HG02943 (cell line): ENCODE measurements around the gene TNFRSF4.

Source experiments
- ATAC-seq: cut with Tn5 transposase; IDR thresholded peaks from one replicate; pipeline ENCODE4 v1.9.1; 2021; ENCODE audit warnings: mild to moderate bottlenecking, low read depth, moderate library complexity; ENCODE audit not compliant: unreplicated experiment

Gene TNFRSF4

GRCh38 chr1:1245817-1246576, 32.0 kb upstream of the TNFRSF4 start:
- ATAC-seq: no peak

DNA sequence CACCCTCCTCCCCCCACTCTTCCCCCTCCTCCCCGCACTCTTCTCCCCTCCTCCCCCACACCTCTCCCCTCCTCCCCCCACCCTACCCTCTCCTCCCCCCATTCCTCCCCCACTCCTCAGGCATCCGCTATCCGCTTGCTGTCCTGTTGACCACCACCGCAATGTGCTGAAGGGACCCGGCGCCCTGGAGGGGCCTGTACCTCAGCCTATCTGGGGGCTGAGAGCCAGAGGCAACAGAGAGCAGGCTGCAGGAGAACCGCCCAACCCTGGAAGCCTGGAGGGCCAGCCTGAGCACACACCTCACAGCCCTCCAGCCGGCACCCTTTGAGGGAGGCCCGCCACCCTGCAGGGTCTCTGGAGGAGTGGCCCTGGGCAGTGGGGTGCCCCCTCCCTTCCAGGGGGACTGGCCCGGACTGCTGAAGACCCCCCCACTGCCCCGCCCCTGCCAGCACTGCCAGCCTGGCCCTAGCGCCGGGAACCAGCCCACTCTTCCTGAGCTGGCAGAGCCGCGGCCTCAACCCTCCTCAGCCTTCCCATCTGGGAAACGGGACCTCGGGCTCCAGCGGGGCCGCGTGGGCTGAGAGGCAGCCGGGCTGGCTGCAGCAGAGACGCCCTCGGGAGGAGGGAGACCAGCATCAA, 31.3 kb upstream of the TNFRSF4 start:
- ATAC-seq: no peak

DNA sequence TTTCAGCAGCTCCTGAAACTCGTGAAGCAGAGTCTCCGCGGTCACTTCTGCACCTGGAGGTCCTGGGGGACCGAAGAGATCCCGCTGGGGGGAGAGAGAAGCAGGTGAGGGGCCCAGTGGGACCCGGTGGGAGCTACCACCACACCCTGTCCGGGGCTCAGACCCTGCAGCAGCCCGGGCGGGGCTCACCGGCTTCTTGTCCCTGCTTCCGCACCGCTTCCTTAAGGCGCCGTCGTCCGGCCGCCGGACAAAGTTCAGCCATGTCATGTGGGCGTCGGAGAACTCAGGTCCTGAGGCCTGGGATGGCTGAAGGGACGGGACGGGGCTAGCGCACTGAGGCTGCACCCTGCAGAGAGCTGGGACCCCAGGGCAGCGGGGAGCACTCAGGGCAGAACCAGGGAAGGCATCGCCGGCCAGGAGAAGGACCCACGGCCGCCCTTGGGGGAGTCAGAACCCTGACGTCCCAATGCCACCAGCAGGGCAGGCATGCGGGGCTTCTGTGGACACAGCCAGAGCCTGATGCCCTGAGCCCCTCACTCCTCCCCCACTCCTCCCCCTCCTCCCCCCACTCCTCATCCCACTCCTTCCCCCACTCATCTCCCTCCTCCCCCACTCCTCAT, 30.3 kb upstream of the TNFRSF4 start:
- no peak for ATAC-seq

- no peak for ATAC-seq
These were observed 29.8 kb upstream of the TNFRSF4 start for GRCh38 chr1:1243807-1244191.

DNA sequence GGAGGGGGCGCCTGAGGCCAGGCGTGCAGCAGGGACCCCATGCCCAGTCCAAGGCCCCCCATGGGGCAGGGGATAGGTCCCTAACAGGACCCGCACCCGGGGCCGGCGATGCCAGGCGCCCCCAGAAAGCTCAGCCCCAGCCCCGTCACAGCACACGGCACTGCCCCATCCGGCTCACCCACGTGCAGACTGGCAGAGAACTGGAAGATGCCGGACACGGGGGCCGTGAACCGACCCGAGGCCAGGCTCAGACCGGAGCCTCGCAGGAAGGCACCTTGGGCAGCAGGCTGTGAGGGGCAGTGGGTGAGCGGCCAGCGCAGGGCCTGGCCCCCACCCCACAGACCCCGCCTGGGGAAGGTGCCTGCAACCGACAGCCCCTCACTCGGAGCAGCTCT, 29.3 kb upstream of the TNFRSF4 start:
- ATAC-seq: no peak

GRCh38 chr1:1242461-1243265, 28.7 kb upstream of the TNFRSF4 start:
- no peak for ATAC-seq

DNA sequence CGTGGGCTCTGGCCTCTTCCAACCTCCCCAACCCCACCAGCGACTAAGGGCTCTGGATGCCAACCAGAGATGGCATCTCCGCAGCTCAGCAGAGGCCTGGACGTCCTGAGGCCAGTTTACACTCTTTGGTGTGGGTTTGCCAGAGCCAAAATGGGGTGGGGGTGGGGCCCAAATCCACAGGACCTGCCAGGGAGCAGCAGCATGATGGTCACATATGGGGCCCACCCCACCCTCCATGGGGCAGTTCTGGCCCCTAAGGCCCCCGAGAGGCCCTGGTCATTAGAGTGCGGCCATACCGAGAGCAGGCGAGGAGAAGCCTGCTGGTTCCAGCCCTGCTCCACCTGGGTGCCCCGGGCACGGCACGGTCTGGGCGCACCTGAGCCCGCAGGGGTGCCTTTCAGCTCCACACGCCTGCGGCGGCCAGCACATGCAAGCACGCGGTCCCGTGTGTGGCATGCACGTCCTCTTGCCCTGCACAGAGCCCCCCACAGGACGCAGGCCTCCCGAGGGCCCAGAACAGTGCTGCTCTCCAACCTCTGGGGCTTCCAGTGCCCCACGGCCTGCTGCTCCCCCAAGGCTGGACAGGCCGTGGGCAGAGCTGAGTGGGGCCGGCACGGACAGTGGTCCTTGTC, 27.8 kb upstream of the TNFRSF4 start:
- no peak for ATAC-seq

GRCh38 chr1:1240822-1241587, 27.1 kb upstream of the TNFRSF4 start:
- ATAC-seq: no peak

DNA sequence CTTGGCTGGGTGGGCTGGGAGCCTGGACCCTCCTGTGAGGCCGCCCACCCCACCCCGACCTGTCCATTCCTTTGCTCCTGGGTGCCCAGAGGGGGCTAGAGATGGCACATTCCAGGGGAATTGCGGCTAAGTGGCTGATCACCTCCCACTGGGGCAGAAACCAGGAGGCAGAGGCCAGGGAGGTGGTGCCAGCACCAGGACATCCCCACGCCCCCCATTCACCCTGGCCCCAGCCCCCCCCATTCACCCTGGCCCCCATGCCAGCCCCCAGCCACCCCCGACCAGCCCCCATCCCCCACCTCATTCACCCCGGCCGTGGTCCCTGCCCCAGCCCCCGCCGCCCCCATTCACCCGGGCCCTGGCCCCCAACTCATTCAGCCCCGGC, 26.4 kb upstream of the TNFRSF4 start:
- ATAC-seq: no peak

GRCh38 chr1:1239614-1240347, 25.8 kb upstream of the TNFRSF4 start:
- ATAC-seq: no peak

DNA sequence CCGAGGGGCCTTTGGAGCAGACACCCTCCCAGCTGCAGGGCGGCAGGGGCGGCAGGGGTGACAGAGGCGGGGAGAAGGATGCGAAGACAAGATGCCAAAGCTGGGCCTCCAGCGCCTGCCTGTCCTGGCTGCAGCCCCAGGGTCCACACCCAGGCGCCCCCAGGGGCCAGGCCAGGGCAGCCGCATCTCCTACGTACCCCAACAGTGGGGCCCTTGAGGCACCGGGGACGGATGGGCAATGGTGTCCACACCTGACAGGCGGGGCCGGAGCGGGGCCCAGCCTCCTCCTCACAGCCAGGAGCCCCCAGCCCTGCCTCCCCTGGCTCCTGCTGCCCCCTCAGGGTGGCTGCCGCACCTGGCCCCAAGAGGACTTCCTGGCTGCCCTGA, 25.3 kb upstream of the TNFRSF4 start:
- ATAC-seq: no peak

DNA sequence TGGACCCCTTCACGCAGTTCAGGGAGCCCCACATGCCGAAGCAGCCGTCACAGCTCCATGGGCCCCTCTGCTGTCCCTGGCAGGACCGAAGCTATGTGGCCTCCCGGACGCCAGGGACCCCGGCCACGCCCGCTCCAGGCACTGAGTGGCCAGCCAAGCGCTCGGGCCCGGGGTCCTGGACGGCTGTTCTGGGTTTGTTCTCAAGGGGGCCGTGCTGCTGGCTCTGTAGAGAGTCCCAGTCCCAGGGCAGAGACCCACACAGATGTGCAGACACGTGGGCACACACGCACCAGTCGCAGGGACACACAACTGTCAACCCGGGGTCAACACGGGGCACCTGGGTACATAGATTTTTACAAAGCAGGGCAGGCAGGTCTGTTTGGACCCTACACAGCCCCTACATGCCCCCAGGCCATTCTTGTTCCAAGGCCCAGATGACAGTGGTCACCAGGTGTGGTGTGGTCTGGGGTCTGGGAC, 24.8 kb upstream of the TNFRSF4 start:
- no peak for ATAC-seq

DNA sequence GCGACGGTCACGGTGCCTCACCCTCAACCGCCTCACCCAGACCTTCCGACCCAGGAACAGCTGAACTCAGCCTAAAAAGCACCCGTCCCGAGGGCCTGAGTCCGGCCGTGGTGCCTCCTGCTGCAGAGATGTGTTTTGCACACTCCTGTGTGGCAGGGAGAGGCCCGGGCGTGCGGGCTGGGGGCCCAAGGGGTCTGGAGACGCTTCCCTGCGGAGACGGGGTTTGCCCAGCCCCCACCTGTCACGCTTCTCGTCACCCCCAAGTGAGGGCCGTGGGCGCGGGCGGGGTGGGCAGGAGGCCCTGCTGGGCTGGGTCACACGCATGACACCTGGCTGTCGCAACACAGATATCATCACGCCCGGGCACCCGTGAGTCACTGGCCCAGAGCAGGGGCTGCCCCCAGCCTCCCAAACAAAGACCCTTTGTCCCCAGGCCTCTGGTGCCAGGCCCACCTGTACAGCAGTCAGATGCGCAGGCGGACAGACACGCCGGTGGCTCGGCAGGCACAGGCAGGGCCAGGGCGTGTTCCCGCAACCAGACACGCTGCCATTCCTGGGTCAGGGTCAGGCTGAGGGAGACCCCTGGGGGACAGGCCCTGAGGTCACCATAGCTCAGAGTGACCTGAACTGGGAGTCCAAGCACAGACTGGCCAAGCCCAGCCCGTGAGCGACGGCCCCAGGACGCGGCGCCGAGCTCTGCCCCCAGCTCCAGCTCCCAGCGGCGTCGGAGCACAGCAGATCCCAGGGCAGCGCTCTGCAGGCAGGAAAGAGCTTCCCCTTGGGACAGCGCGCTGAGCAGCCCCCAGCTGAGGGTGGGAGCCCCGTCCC, 24.1 kb upstream of the TNFRSF4 start:
- no peak for ATAC-seq

- ATAC-seq: no peak
These were observed 23.3 kb upstream of the TNFRSF4 start for GRCh38 chr1:1236945-1237873.

DNA sequence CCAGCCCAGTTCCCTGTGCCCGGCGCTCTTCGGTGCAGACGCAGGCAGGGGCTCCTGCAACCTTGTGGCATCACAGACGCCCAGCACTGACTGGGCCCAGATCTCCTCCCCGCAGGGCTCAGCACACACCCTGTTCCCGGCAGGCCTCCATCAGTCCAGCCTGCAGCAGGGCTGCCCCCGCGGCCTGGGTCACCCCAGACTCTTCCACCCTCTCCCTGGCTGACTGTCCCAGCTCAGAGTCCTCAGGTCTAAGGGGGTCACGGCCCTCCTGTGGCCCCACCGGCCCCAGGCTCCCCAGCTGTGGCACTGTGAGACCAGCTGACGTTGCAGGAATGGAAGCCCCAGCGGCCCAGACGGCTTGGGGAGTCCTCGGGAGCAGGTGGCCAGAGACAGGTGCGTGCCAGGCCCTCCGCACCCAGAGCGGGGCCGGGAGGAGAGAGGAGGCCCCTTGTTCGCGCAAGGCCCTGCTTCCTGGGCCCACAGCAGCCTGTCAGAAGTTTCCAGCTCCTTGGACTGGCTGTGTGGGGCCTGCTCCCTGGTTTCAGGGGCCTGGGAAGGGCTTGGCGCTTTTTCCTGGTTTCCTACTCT, 22.3 kb upstream of the TNFRSF4 start:
- no peak for ATAC-seq

GRCh38 chr1:1235016-1235744, 21.2 kb upstream of the TNFRSF4 start:
- no peak for ATAC-seq
